Activated effector memory CD4-positive, alpha-beta T cell treated with Interleukin-2 at 50 U/mL for 16 hours (primary cell): ENCODE measurements around the gene CLCA4.

Experiments used
- DNase-seq: peaks from one replicate; pipeline ENCODE4 v3.0.0-alpha.2; 2020

CLCA4 gene

DNA sequence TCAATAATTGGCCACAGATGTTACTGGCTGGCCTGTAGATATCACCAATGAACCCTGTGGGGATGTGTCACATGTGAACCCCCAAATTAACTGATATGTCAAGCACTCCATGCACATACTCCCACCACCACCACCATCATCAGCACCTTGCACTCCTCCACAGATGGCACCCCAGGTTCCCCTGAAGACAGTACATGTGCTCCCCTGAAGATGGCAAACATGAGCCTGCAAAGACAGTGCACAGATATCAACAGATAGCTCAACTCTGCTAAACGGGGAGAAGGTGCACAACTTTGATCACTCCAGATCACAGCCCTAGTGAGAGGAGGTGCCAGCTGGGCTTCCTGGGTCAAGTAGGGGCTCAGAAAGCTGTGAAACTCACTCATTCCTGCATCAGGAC is 74.4 kb downstream of the CLCA4 start:
- DNase-seq: no peak
